Ovary (tissue), 9 donors: ENCODE data around the gene FZD2. TPM values are rescaled to one million over a fixed set of nuclear protein-coding genes. Genes with fewer than 3 reads are reported as not detected.

Experiments
- DNase-seq, 5 donors: peaks; one replicate each; pipeline ENCODE4 v3.0.0-alpha.2; 2019 to 2020
- H3K27ac ChIP-seq, 2 donors: fragments of 200-600 bp; one replicate each; pipeline versions ENCODE4 v1.5.1 to v1.8.0; 2019 to 2022
- H3K27me3 ChIP-seq: fragments of 200-600 bp; one replicate; pipeline ENCODE4 v1.8.0; 2022
- H3K36me3 ChIP-seq: fragments of 200-600 bp; sonication (generic); one replicate; pipeline ENCODE4 v1.5.1; 2019
- H3K4me1 ChIP-seq: one replicate; pipeline ENCODE4 v1.8.1; 2013; ENCODE audit warnings: mild to moderate bottlenecking, moderate library complexity; ENCODE audit not compliant: insufficient read depth
- H3K4me3 ChIP-seq: fragments of 200-600 bp; sonication (generic); one replicate; pipeline ENCODE4 v1.5.1; 2017
- H3K9me3 ChIP-seq, 2 donors: fragments of 200-600 bp in 1 of 2; sonication (generic) in 1 of 2; one replicate each; pipeline versions ENCODE4 v1.5.1 to v1.8.1; 2013 to 2019; ENCODE audit warnings: mild to moderate bottlenecking in 1 of 2, moderate library complexity in 1 of 2
- CTCF ChIP-seq, 3 donors: fragments of 450-650 bp in 2 of 3; fragments of 200-600 bp in 1 of 3; IDR thresholded peaks; one replicate each; pipeline versions ENCODE4 v1.5.1 to v1.8.0; 2016 to 2022; ENCODE audit warnings: antibody characterized with exemption in 3 of 3, mild to moderate bottlenecking in 1 of 3
- EP300 ChIP-seq: sonication (generic); formaldehyde crosslinking; IDR thresholded peaks from one replicate; pipeline ENCODE4 v1.6.1; 2017; ENCODE audit warnings: antibody characterized with exemption
- POLR2A ChIP-seq: fragments of 450-650 bp; IDR thresholded peaks from one replicate; pipeline ENCODE4 v1.6.1; 2017; ENCODE audit warnings: antibody characterized with exemption, mild to moderate bottlenecking, moderate library complexity
- WGBS, 3 donors: extraction: QIAGEN DNeasy Blood & Tissue Kit in 1 of 3; methylation state at CpG; one replicate each; pipeline versions ENCODE4 v1.1.5 to v1.1.7; 2013 to 2017; 5-methylcytosine and 5-hydroxymethylcytosine counted together
- intact Hi-C, 4 donors: fragments of 100-400 bp; cut with DNase I; formaldehyde crosslinking; loops; one replicate each; pipeline versions ENCODE4 v1.11.0 to v1.15.1; 2022 to 2023
- polyA plus RNA-seq, 2 donors: library from polyadenylated mRNA; stranded (reverse); fragments of 200-250 nt in 1 of 2; fragments of 350-450 nt in 1 of 2; fragmentation: Illumina TruSeq in 1 of 2; extraction: RNeasy Lipid Tissue Mini Kit (QIAGEN cat#74804) in 1 of 2; gene quantifications; one replicate each; pipeline ENCODE4 v1.2.3, GENCODE V29; 2013 to 2014
- total RNA-seq, 7 donors: library from RNA; depleted of rRNA in 2 of 7; stranded (reverse); fragments of >200 nt in 2 of 7; fragmentation: NEBNext Ultra II Directional in 3 of 7; extraction: Animal tissue kit (Norgen Biotek cat#: 25700) in 3 of 7; gene quantifications; one replicate each; pipeline versions ENCODE4 v1.1.0 to v1.2.4, GENCODE V29; 2016 to 2023
- donor health status: DM: no; HTN: no; CAD: no; lungs with moderate emphysema.
- donor health status: DM: no; HTN: no; CAD: no.
- donor health status: Bipolar disorder and iron deficiency.
- donor health status: DM: yes; HTN: yes; CAD: no.
- donor health status: DM: no; HTN: no; CAD: no.
- donor health status: DM: yes; HTN: yes; CAD: no.

FZD2 gene
- total and polyA plus RNA-seq, 9 donors = 0.08 to 12.5 (median 8.7) TPM

- no peaks in the 10 kb centered on the region for H3K36me3 ChIP-seq
- WGBS, 3 donors = 61 to 65% (median 65%) methylated on average over 7 to 9 of the region's 9 CpGs
- intact Hi-C loops = no loop called here
- no peak overlapping the region for H3K27ac ChIP-seq
- H3K27me3 ChIP-seq = no peaks in the 10 kb centered on the region
- H3K4me3 ChIP-seq = no peak overlapping the region
- H3K4me1 ChIP-seq = peaks cover 11% of the 10 kb centered on the region
- DNase-seq = no peak
- no peaks in the 10 kb centered on the region for H3K9me3 ChIP-seq
- no peak for TF ChIP-seq CTCF (IDR thresholded peaks at IDR 0.05)
Measured at GRCh38 chr17:44601973-44602372, 44.7 kb downstream of the FZD2 start.

DNA sequence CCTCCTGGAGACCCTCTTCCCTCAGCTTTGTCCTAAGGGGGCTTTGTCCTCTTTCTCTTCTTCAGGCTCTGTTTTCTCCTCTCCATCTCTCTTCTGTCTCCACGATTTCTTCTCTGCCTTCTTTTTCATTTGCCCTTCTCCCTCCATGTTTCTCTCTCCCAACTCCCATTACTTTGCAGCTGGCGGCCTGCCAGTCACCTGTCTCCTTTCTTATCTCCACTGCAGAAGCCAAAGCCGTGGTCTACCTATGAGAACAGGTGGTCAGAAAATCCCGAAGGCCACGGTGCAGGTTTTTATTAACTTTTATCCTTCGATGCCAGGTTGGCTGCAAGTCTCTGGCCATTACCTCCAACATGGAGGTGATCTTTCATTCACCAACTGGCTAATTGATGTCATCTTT is 45.1 kb downstream of the FZD2 start:
- Histone ChIP-seq H3K9me3 (no peaks in the 10 kb centered on the region), H3K27me3 (no peaks in the 10 kb centered on the region), H3K27ac (no peak overlapping the region), H3K4me3 (no peak overlapping the region), H3K4me1 (peaks cover 11% of the 10 kb centered on the region), H3K36me3 (no peaks in the 10 kb centered on the region)
- intact Hi-C loops = no loop called here
- DNase-seq = no peak
- WGBS, 3 donors = 22 to 33% (median 23%) methylated on average over 6 of the region's 6 CpGs
- TF ChIP-seq POLR2A (no peak), EP300 (no peak), CTCF (IDR thresholded peaks at IDR 0.05) (no peak)

GRCh38 chr17:44602970-44603369 is 45.7 kb downstream of the FZD2 start:
- WGBS, 3 donors = 83 to 85% (median 84%) methylated on average over 3 of the region's 3 CpGs
- intact Hi-C loops = no loop called here
- no peak for TF ChIP-seq EP300
- TF ChIP-seq CTCF (IDR thresholded peaks at IDR 0.05) = no peak
- TF ChIP-seq POLR2A = no peak

GRCh38 chr17:44604116-44604761 is 47.0 kb downstream of the FZD2 start:
- H3K4me3 ChIP-seq = no peak overlapping the region
- TF ChIP-seq CTCF (IDR thresholded peaks at IDR 0.05) (no peak), POLR2A (no peak)
- H3K9me3 ChIP-seq = no peaks in the 10 kb centered on the region
- peaks cover 9% of the 10 kb centered on the region for H3K4me1 ChIP-seq
- no peak for DNase-seq
- intact Hi-C loops = no loop called here
- H3K27ac ChIP-seq = no peak overlapping the region
- H3K36me3 ChIP-seq = no peaks in the 10 kb centered on the region
- no peaks in the 10 kb centered on the region for H3K27me3 ChIP-seq
- 44 to 57% (median 48%) methylated on average over 6 of the region's 6 CpGs for WGBS, 3 donors

More at GRCh38 chr17:44602970-44603369, 45.7 kb downstream of the FZD2 start:
- no peak overlapping the region for H3K4me3 ChIP-seq
- H3K9me3 ChIP-seq = no peaks in the 10 kb centered on the region
- H3K4me1 ChIP-seq = peaks cover 11% of the 10 kb centered on the region
- DNase-seq = no peak
- H3K36me3 ChIP-seq = no peaks in the 10 kb centered on the region
- H3K27ac ChIP-seq = no peak overlapping the region
- H3K27me3 ChIP-seq = no peaks in the 10 kb centered on the region
